Activated CD8-positive, alpha-beta T cell treated with anti-CD3 and anti-CD28 coated beads for 36 hours (primary cell): Measurements from ENCODE around the gene EHD1. TPM values are rescaled to one million over a fixed set of nuclear protein-coding genes. Genes with fewer than 3 reads are reported as not detected.

Experiments
- ATAC-seq: fragments of 200-7000 bp; cut with Tn5 transposase; one replicate; pipeline ENCODE4 v1.10.0; 2021; ENCODE audit warnings: mild to moderate bottlenecking, moderate library complexity
- CTCF ChIA-PET: fragments of 350-600 bp; sonication (Branson Sonifier 250); formaldehyde crosslinking; loops from one replicate; lab custom pipeline; 2021; ENCODE audit warnings: antibody characterized with exemption; lab: Charles Lee
- POLR2A ChIA-PET: fragments of 350-600 bp; sonication (Branson Sonifier 250); formaldehyde crosslinking; loops from one replicate; lab custom pipeline; 2021; ENCODE audit warnings: antibody characterized with exemption; lab: Charles Lee
- DNase-seq: peaks from one replicate; pipeline ENCODE4 v3.0.0-alpha.2; 2020
- H3K27ac Mint-ChIP-seq: one replicate; pipeline ENCODE4 v1.8.0; 2021; ENCODE audit warnings: mild to moderate bottlenecking, mixed read lengths
- H3K27me3 Mint-ChIP-seq: one replicate; pipeline ENCODE4 v1.8.0; 2021; ENCODE audit warnings: mixed read lengths
- H3K36me3 Mint-ChIP-seq: one replicate; pipeline ENCODE4 v1.8.0; 2021; ENCODE audit warnings: low read depth, mixed read lengths
- H3K4me1 Mint-ChIP-seq: one replicate; pipeline ENCODE4 v1.8.0; 2021; ENCODE audit warnings: low read depth, mixed read lengths
- H3K4me3 Mint-ChIP-seq: one replicate; pipeline ENCODE4 v1.8.0; 2021; ENCODE audit warnings: mild to moderate bottlenecking, moderate library complexity, mixed read lengths
- H3K9me3 Mint-ChIP-seq: one replicate; pipeline ENCODE4 v1.8.0; 2021; ENCODE audit warnings: mixed read lengths
- intact Hi-C: fragments of 100-400 bp; cut with micrococcal nuclease; formaldehyde crosslinking; loops from one replicate; pipeline ENCODE4 v1.10.0; 2022
- total RNA-seq, 2 experiments: library from RNA; stranded (reverse); gene quantifications; one replicate each; pipeline ENCODE4 v1.2.3, GENCODE V29; 2021
- TF ChIP-seq, protein P1 (sequence below): fragments of 200-600 bp; IDR thresholded peaks from one replicate; pipeline ENCODE4 v1.8.0; 2022; ENCODE audit warnings: antibody characterized with exemption, mild to moderate bottlenecking

EHD1 gene
- total RNA-seq, 2 experiments from 2014 or later, result 60.3 to 65.1 TPM

DNA sequence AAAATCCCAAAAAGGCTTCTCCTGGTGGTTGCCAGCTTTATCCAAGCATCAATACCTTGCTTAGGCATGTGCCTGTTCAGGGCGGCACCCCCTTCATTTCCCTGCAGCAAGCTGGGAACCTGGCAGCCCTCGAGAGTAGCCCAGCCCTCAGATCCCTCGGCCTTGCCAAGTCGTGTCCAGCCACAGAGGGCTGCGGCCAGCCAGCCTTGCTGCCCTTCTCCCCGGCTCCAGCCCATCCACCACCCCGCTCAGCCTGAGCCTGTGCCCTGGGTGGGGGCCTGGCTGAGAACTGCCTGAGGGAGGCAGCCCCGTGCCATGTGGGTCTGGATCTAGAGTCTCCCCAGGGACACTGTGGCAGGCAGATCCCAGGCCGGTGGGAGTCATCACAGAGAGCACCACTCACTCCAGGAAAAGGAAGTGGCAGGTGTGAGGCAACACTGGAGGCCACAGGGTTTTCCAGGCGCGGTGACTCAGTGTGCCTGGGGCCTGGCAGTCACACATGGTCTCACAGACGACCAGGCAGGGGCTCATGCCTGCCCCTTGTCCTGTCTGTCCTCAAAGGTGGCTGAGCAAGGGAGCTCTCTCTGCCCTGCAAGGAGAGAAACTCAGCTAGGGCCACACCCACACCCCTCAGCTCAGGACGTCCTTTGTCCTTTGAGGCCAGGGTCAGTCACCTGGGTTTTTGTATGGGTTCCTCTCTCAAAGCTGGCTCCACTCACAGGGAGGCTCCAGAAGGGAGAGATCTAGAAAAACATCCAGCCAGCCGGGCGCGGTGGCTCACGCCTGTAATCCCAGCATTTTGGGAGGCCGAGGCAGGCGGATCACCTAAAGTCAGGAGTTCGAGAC lies 21.8 kb downstream of the EHD1 start:
- Mint-ChIP-seq H3K27ac (peak overlapping the region; percentile 89), H3K4me1 (peaks cover 91% of the 10 kb centered on the region), H3K27me3 (no peaks in the 10 kb centered on the region), H3K36me3 (peaks cover 64% of the 10 kb centered on the region), H3K9me3 (no peaks in the 10 kb centered on the region), H3K4me3 (peak overlapping the region; percentile 38)
- intact Hi-C loops, result no loop called here
- POLR2A ChIA-PET, result interaction anchor here (1.1 to 26.2 kb wide), 5 partner anchors 4 to 32 kb away, joined by 5 to 768 read pairs (median 320); partner anchors contain the start of genes CDC42BPG and EHD1
- CTCF ChIA-PET, result interaction anchor here (2.6 to 28.9 kb wide), 3 partner anchors 8 to 30 kb away, joined by 20 to 1168 read pairs (median 316); partner anchors contain the start of gene EHD1
- DNase-seq (peak; percentile 82), ATAC-seq (peak; percentile 7)
- TF ChIP-seq, protein P1, sequence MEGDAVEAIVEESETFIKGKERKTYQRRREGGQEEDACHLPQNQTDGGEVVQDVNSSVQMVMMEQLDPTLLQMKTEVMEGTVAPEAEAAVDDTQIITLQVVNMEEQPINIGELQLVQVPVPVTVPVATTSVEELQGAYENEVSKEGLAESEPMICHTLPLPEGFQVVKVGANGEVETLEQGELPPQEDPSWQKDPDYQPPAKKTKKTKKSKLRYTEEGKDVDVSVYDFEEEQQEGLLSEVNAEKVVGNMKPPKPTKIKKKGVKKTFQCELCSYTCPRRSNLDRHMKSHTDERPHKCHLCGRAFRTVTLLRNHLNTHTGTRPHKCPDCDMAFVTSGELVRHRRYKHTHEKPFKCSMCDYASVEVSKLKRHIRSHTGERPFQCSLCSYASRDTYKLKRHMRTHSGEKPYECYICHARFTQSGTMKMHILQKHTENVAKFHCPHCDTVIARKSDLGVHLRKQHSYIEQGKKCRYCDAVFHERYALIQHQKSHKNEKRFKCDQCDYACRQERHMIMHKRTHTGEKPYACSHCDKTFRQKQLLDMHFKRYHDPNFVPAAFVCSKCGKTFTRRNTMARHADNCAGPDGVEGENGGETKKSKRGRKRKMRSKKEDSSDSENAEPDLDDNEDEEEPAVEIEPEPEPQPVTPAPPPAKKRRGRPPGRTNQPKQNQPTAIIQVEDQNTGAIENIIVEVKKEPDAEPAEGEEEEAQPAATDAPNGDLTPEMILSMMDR, result no peak

- POLR2A ChIA-PET, result interaction anchor here (1.0 to 26.2 kb wide), 5 partner anchors 3 to 46 kb away, joined by 4 to 768 read pairs (median 320); partner anchors contain the start of genes CDC42BPG and EHD1
- intact Hi-C loops, result no loop called here
- TF ChIP-seq, protein P1, result no peak
These were observed 22.7 kb downstream of the EHD1 start for GRCh38 chr11:64855596-64856304.

GRCh38 chr11:64854534-64855502 lies 23.6 kb downstream of the EHD1 start:
- CTCF ChIA-PET, result interaction anchor here (1.0 to 28.9 kb wide), 4 partner anchors 8 to 263 kb away, joined by 3 to 1168 read pairs (median 168); partner anchors contain the start of genes EHD1 and ZNHIT2
- intact Hi-C loops, result no loop called here
- peak; percentile 69 for DNase-seq
- TF ChIP-seq, protein P1, result no peak
- H3K27ac Mint-ChIP-seq, result peak overlapping the region; percentile 89
- no peaks in the 10 kb centered on the region for H3K27me3 Mint-ChIP-seq
- no peaks in the 10 kb centered on the region for H3K9me3 Mint-ChIP-seq
- peaks cover 58% of the 10 kb centered on the region for H3K36me3 Mint-ChIP-seq
- H3K4me3 Mint-ChIP-seq, result peak overlapping the region; percentile 48
- ATAC-seq, result no peak
- POLR2A ChIA-PET, result interaction anchor here (0.6 to 26.2 kb wide), 5 partner anchors 9 to 260 kb away, joined by 3 to 768 read pairs (median 8); partner anchors contain the start of gene EHD1
- H3K4me1 Mint-ChIP-seq, result peaks cover 91% of the 10 kb centered on the region

More at GRCh38 chr11:64855596-64856304, 22.7 kb downstream of the EHD1 start:
- Mint-ChIP-seq H3K9me3 (no peaks in the 10 kb centered on the region), H3K36me3 (peaks cover 62% of the 10 kb centered on the region), H3K4me1 (peaks cover 91% of the 10 kb centered on the region), H3K27me3 (no peaks in the 10 kb centered on the region), H3K4me3 (peak overlapping the region; percentile 48), H3K27ac (peak overlapping the region; percentile 89)
- ATAC-seq (no peak), DNase-seq (no peak)
- CTCF ChIA-PET, result interaction anchor here (2.6 to 28.9 kb wide), 3 partner anchors 8 to 31 kb away, joined by 20 to 1168 read pairs (median 316); partner anchors contain the start of gene EHD1

GRCh38 chr11:64854157-64854533 lies 24.3 kb downstream of the EHD1 start:
- no peak for ATAC-seq
- no peak for DNase-seq
- no peaks in the 10 kb centered on the region for H3K9me3 Mint-ChIP-seq
- TF ChIP-seq, protein P1, result no peak
- H3K4me1 Mint-ChIP-seq, result peaks cover 91% of the 10 kb centered on the region
- H3K36me3 Mint-ChIP-seq, result peaks cover 55% of the 10 kb centered on the region
- no peaks in the 10 kb centered on the region for H3K27me3 Mint-ChIP-seq
- peak overlapping the region; percentile 9 for H3K4me3 Mint-ChIP-seq
- ChIA-PET CTCF (interaction anchor here (1.0 to 28.9 kb wide), 3 partner anchors 10 to 264 kb away, joined by 3 to 1168 read pairs (median 316); partner anchors contain the start of genes EHD1 and ZNHIT2), POLR2A (interaction anchor here (18.5 to 26.2 kb wide), 2 partner anchors 9 to 25 kb away, joined by 320 to 768 read pairs; partner anchors contain the start of gene EHD1)
- peak overlapping the region; percentile 89 for H3K27ac Mint-ChIP-seq
- intact Hi-C loops, result no loop called here
